ENCODE results near the gene SASS6. TPM values are rescaled to one million over a fixed set of nuclear protein-coding genes. Genes with fewer than 3 reads are reported as not detected.

The SASS6 gene
- total RNA-seq, 1 donor, result 2.5 TPM

DNA sequence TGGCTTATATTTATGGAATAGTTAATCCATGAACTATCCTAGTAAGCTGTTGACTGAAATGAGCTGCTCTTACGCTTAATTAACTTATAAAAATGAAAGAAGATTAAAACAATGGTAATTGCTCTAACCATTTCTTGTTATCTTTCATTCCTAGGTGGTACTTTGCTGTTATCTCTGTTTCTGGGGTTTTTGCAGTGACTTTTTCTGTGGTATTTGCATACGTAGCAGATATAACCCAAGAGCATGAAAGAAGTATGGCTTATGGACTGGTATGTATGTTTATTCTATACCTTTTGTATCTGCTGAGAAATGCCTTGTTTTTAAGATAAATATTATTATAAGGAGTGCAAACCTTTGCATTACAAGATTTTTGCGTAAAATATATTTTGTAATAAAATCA, 71.0 kb downstream of the SASS6 start:
- no peak for DNase-seq (ENCODE audit: insufficient read length, low spot score, missing footprints)
- no peaks in the 10 kb centered on the region for H3K9me3 ChIP-seq (ENCODE audit: low read depth, low read length)
- H3K27ac ChIP-seq (ENCODE audit: low read depth, low read length), result no peak overlapping the region
- no peaks in the 10 kb centered on the region for H3K4me1 ChIP-seq (ENCODE audit: insufficient read depth, low read length)
- H3K36me3 ChIP-seq (ENCODE audit: insufficient read depth, low read length), result peaks cover 38% of the 10 kb centered on the region
- no peak overlapping the region for H3K4me3 ChIP-seq (ENCODE audit: insufficient read depth, low read length)
- H3K79me2 ChIP-seq (ENCODE audit: insufficient read depth, low read length), result peaks cover 37% of the 10 kb centered on the region
- H3K4me2 ChIP-seq (ENCODE audit: insufficient read depth, low read length), result no peak overlapping the region
- no peaks in the 10 kb centered on the region for H4K20me1 ChIP-seq (ENCODE audit: insufficient read depth, low read length)
- H3K27me3 ChIP-seq (ENCODE audit: insufficient read depth, low read length), result no peaks in the 10 kb centered on the region
- TF ChIP-seq, protein P1, sequence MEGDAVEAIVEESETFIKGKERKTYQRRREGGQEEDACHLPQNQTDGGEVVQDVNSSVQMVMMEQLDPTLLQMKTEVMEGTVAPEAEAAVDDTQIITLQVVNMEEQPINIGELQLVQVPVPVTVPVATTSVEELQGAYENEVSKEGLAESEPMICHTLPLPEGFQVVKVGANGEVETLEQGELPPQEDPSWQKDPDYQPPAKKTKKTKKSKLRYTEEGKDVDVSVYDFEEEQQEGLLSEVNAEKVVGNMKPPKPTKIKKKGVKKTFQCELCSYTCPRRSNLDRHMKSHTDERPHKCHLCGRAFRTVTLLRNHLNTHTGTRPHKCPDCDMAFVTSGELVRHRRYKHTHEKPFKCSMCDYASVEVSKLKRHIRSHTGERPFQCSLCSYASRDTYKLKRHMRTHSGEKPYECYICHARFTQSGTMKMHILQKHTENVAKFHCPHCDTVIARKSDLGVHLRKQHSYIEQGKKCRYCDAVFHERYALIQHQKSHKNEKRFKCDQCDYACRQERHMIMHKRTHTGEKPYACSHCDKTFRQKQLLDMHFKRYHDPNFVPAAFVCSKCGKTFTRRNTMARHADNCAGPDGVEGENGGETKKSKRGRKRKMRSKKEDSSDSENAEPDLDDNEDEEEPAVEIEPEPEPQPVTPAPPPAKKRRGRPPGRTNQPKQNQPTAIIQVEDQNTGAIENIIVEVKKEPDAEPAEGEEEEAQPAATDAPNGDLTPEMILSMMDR (IDR thresholded peaks at IDR 0.05; ENCODE audit: extremely low read depth, low read depth, low read length), result no peak
- H2AFZ ChIP-seq (ENCODE audit: low read length), result no peak overlapping the region

DNA sequence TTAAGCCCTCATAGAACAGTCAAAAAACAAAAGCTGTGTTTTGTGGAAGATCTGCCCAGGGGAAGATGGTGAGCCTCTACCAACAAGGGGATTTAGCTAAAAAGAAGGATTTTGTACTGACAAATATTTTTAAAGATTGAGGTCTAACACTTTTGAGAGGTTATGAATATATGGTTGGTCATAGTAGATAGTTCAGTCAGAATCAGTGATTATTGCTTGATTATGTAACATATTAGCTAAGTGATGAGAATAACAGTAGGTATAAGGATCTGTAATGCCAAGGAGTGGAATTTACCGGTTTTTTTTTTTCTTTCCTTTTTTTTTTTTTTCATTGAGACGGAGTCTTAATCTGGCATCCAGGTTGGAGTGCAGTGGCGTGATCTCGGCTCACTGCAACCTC, 79.0 kb downstream of the SASS6 start:
- H4K20me1 ChIP-seq (ENCODE audit: insufficient read depth, low read length), result peaks cover 5% of the 10 kb centered on the region
- H2AFZ ChIP-seq (ENCODE audit: low read length), result no peak overlapping the region
- H3K4me3 ChIP-seq (ENCODE audit: insufficient read depth, low read length), result no peak overlapping the region
- DNase-seq (ENCODE audit: insufficient read length, low spot score, missing footprints), result no peak
- H3K36me3 ChIP-seq (ENCODE audit: insufficient read depth, low read length), result no peaks in the 10 kb centered on the region
- H3K27me3 ChIP-seq (ENCODE audit: insufficient read depth, low read length), result no peaks in the 10 kb centered on the region
- H3K9me3 ChIP-seq (ENCODE audit: low read depth, low read length), result no peaks in the 10 kb centered on the region
- H3K4me1 ChIP-seq (ENCODE audit: insufficient read depth, low read length), result no peaks in the 10 kb centered on the region
- H3K79me2 ChIP-seq (ENCODE audit: insufficient read depth, low read length), result peaks cover 69% of the 10 kb centered on the region
- TF ChIP-seq, protein P1 (IDR thresholded peaks at IDR 0.05; ENCODE audit: extremely low read depth, low read depth, low read length), result no peak
- no peak overlapping the region for H3K4me2 ChIP-seq (ENCODE audit: insufficient read depth, low read length)
- no peak overlapping the region for H3K27ac ChIP-seq (ENCODE audit: low read depth, low read length)

DNA sequence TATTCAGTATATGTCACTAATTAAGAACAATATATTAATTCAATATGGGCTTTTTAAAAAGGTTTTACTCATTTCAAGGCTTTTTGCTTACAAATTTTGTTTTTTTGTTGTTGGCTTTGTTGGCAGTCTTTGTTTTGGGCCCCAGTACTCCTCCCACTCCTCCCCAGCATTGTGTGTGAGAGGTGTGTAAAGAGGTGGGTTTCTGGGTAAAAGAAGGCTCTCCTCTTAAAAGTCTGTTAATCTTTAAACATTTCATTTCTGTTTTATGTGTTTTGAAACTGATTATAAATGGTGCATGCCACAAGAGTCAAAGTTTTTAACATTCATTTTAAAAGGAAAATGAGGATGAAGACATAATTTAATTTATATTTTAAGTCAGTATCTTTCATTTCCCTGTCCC, 79.6 kb downstream of the SASS6 start:
- TF ChIP-seq, protein P1 (IDR thresholded peaks at IDR 0.05; ENCODE audit: extremely low read depth, low read depth, low read length), result no peak
- Histone ChIP-seq H4K20me1 (ENCODE audit: insufficient read depth, low read length) (peaks cover 8% of the 10 kb centered on the region), H3K79me2 (ENCODE audit: insufficient read depth, low read length) (peaks cover 75% of the 10 kb centered on the region)

DNA sequence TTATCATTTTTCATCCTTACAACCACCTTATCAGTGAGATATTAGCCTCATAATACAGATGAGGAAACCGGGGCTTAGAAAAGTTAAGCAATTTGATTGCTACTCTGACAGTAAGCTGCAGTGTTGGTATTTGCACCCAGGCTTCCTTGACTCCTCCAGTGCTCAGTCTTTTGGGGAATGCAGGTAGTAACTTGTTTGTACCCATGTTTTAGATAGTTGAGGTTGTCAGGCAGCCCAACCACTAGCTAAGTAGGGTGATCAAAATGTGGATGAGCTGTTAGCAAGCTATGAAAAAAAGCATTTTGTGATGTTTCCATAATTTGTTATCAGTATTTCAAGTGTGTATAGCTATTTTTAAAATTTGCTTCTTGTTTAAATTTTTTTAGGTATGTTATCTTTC, 80.8 kb downstream of the SASS6 start:
- H3K4me2 ChIP-seq (ENCODE audit: insufficient read depth, low read length), result no peak overlapping the region
- no peak overlapping the region for H2AFZ ChIP-seq (ENCODE audit: low read length)
- H4K20me1 ChIP-seq (ENCODE audit: insufficient read depth, low read length), result peaks cover 15% of the 10 kb centered on the region
- no peak overlapping the region for H3K4me3 ChIP-seq (ENCODE audit: insufficient read depth, low read length)
- TF ChIP-seq, protein P1 (IDR thresholded peaks at IDR 0.05; ENCODE audit: extremely low read depth, low read depth, low read length), result no peak
- H3K27me3 ChIP-seq (ENCODE audit: insufficient read depth, low read length), result no peaks in the 10 kb centered on the region
- no peaks in the 10 kb centered on the region for H3K36me3 ChIP-seq (ENCODE audit: insufficient read depth, low read length)
- H3K79me2 ChIP-seq (ENCODE audit: insufficient read depth, low read length), result peaks cover 79% of the 10 kb centered on the region
- H3K27ac ChIP-seq (ENCODE audit: low read depth, low read length), result no peak overlapping the region
- H3K4me1 ChIP-seq (ENCODE audit: insufficient read depth, low read length), result no peaks in the 10 kb centered on the region
- DNase-seq (ENCODE audit: insufficient read length, low spot score, missing footprints), result no peak
- no peaks in the 10 kb centered on the region for H3K9me3 ChIP-seq (ENCODE audit: low read depth, low read length)

More for the DNA sequence above, 79.6 kb downstream of the SASS6 start:
- Histone ChIP-seq H3K27me3 (ENCODE audit: insufficient read depth, low read length) (no peaks in the 10 kb centered on the region), H3K4me3 (ENCODE audit: insufficient read depth, low read length) (no peak overlapping the region), H3K9me3 (ENCODE audit: low read depth, low read length) (no peaks in the 10 kb centered on the region), H3K4me2 (ENCODE audit: insufficient read depth, low read length) (no peak overlapping the region), H3K36me3 (ENCODE audit: insufficient read depth, low read length) (no peaks in the 10 kb centered on the region), H3K27ac (ENCODE audit: low read depth, low read length) (no peak overlapping the region), H2AFZ (ENCODE audit: low read length) (no peak overlapping the region), H3K4me1 (ENCODE audit: insufficient read depth, low read length) (no peaks in the 10 kb centered on the region)
- DNase-seq (ENCODE audit: insufficient read length, low spot score, missing footprints), result no peak
